Sigmoid colon (tissue), 7 donors: ENCODE data around the gene MTOR. TPM values are rescaled to one million over a fixed set of nuclear protein-coding genes. Genes with fewer than 3 reads are reported as not detected.
A peak's percentile ranks its signal among the peaks of the same experiment; 100 is the strongest.

Experiments used
- DNase-seq: peaks from one replicate; pipeline ENCODE4 v3.0.0-alpha.2; 2019
- H3K27ac ChIP-seq, 4 donors: fragments of 200-600 bp; sonication (generic); one replicate each; pipeline ENCODE4 v1.5.1; 2016 to 2019; ENCODE audit warnings: mild to moderate bottlenecking in 1 of 4
- H3K27me3 ChIP-seq, 3 donors: fragments of 200-600 bp; sonication (generic); one replicate each; pipeline ENCODE4 v1.5.1; 2019; ENCODE audit warnings: mild to moderate bottlenecking in 1 of 3
- H3K36me3 ChIP-seq, 4 donors: fragments of 200-600 bp; sonication (generic); one replicate each; pipeline ENCODE4 v1.5.1; 2016 to 2019
- H3K4me1 ChIP-seq, 4 donors: fragments of 200-600 bp; sonication (generic); one replicate each; pipeline ENCODE4 v1.5.1; 2017 to 2019
- H3K4me3 ChIP-seq, 4 donors: fragments of 200-600 bp; sonication (generic); one replicate each; pipeline ENCODE4 v1.5.1; 2017 to 2019; ENCODE audit warnings: mild to moderate bottlenecking in 2 of 4, moderate library complexity in 1 of 4
- H3K9me3 ChIP-seq, 4 donors: fragments of 200-600 bp in 3 of 4; sonication (generic) in 3 of 4; one replicate each; pipeline versions ENCODE4 v1.5.1 to v1.6.1; 2013 to 2019
- EP300 ChIP-seq, 4 donors: sonication (generic); formaldehyde crosslinking; IDR thresholded peaks; one replicate each; pipeline ENCODE4 v1.6.1; 2017; ENCODE audit warnings: antibody characterized with exemption in 4 of 4
- POLR2A ChIP-seq, 2 donors: fragments of 450-650 bp; IDR thresholded peaks; one replicate each; pipeline ENCODE4 v1.6.1; 2016; ENCODE audit warnings: antibody characterized with exemption in 2 of 2, mild to moderate bottlenecking in 2 of 2, moderate library complexity in 2 of 2
- POLR2AphosphoS5 ChIP-seq, 4 donors: sonication (generic); formaldehyde crosslinking; IDR thresholded peaks; one replicate each; pipeline ENCODE4 v1.6.1; 2017; ENCODE audit warnings: antibody characterized with exemption in 4 of 4
- WGBS, 2 donors: extraction: QIAGEN DNeasy Blood & Tissue Kit; methylation state at CpG; one replicate each; pipeline ENCODE4 v1.1.7; 2013; 5-methylcytosine and 5-hydroxymethylcytosine counted together
- intact Hi-C: fragments of 100-400 bp; cut with DNase I; formaldehyde crosslinking; loops from one replicate; pipeline ENCODE4 v1.15.1; 2023
- polyA plus RNA-seq, 3 donors: library from polyadenylated mRNA; stranded (reverse); fragments of 200-250 nt; gene quantifications; one replicate each; pipeline ENCODE4 v1.2.3, GENCODE V29; 2013
- small RNA-seq, 3 donors: library from RNA; depleted of rRNA; stranded (forward); fragments of <200 nt; gene quantifications; one replicate each; pipeline ENCODE3, GENCODE V24; 2016
- total RNA-seq, 4 donors: library from RNA; depleted of rRNA; stranded (reverse); fragments of >200 nt; gene quantifications; one replicate each; pipeline ENCODE4 v1.1.0, GENCODE V29; 2016
- TF ChIP-seq, protein P1 (sequence below), 4 experiments: fragments of 450-650 bp in 3 of 4; fragments of 200-600 bp in 1 of 4; IDR thresholded peaks; one replicate each; pipeline ENCODE4 v1.5.1; 2016 to 2019; ENCODE audit warnings: antibody characterized with exemption in 4 of 4, mild to moderate bottlenecking in 3 of 4, moderate library complexity in 2 of 4
- donor health status: healthy with polysubstance abuse.
- donor health status: Bipolar disorder and iron deficiency.
- donor health status: healthy.

MTOR gene
- total and polyA plus RNA-seq, 7 donors, result 7.6 to 38.1 (median 25.2) TPM

DNA sequence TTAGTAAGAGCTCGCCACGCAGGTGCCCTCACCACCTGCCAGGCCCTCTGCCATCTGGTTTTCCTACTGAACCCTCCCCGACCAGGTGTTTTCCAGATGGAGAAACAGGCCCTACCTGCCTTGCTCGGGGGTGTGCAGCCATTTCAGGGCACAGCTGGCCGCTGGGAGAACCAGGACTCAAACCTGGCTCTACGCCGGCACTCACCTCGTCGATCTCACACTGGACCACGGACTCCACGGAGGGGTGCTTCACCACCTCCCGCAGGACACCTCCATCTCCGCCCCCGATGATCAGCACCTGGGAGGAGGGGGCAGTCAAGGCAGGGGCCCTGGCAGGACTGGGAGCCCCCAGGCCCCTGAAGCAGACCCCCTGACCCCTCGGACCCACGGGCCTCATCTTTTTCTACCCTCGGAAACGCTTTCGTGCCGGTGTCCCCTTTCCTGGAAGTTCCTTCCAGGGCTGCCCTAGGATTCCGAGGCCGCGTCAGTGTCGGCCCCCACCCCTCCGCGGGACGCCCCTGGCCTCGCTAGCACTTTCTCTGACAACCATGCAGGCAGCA is 203.7 kb downstream of the MTOR start:
- Histone ChIP-seq H3K36me3 (peaks cover 0 to 44% (median 7%) of the 10 kb centered on the region in 4 donors), H3K27me3 (peaks cover 0 to 1% (median 0%) of the 10 kb centered on the region in 3 donors), H3K4me1 (peaks cover 0 to 27% (median 26%) of the 10 kb centered on the region in 4 donors), H3K27ac (peak overlapping the region in 2 of 4 donors; percentile 22 to 70), H3K9me3 (no peaks in the 10 kb centered on the region), H3K4me3 (peak overlapping the region; percentile 83 to 100 (median 94))
- DNase-seq, result no peak
- intact Hi-C loops, result no loop called here
- TF ChIP-seq POLR2AphosphoS5 (IDR thresholded peaks at IDR 0.05) (no peak), EP300 (IDR thresholded peaks at IDR 0.05) (no peak), POLR2A (IDR thresholded peaks at IDR 0.05) (no peak)
- TF ChIP-seq, protein P1, sequence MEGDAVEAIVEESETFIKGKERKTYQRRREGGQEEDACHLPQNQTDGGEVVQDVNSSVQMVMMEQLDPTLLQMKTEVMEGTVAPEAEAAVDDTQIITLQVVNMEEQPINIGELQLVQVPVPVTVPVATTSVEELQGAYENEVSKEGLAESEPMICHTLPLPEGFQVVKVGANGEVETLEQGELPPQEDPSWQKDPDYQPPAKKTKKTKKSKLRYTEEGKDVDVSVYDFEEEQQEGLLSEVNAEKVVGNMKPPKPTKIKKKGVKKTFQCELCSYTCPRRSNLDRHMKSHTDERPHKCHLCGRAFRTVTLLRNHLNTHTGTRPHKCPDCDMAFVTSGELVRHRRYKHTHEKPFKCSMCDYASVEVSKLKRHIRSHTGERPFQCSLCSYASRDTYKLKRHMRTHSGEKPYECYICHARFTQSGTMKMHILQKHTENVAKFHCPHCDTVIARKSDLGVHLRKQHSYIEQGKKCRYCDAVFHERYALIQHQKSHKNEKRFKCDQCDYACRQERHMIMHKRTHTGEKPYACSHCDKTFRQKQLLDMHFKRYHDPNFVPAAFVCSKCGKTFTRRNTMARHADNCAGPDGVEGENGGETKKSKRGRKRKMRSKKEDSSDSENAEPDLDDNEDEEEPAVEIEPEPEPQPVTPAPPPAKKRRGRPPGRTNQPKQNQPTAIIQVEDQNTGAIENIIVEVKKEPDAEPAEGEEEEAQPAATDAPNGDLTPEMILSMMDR (IDR thresholded peaks at IDR 0.05), result no peak
- WGBS, 2 donors, result 28 to 61% methylated on average over 28 of the region's 28 CpGs

DNA sequence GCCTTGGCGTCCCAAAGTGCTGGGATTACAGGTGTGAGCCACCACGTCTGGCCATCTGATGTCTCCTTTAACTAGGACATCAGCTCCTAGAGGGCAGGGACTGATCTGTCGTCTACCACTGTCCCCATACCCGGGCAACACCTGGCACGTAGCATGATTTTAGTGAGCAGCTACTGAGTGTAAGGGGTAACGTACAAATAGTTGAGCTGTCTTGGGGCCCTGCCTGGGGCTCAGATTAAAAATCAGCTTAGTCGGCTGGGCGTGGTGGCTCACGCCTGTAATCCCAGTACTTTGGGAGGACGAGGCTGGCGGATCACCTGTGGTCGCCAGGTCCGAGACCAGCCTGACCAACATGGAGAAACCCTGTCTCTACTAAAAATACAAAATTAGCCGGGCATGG is 204.3 kb downstream of the MTOR start:
- Histone ChIP-seq H3K27me3 (peaks cover 0 to 8% (median 0%) of the 10 kb centered on the region in 3 donors), H3K27ac (no peak overlapping the region), H3K4me1 (peaks cover 0 to 29% (median 26%) of the 10 kb centered on the region in 4 donors), H3K4me3 (no peak overlapping the region), H3K36me3 (peaks cover 0 to 37% (median 7%) of the 10 kb centered on the region in 4 donors), H3K9me3 (no peaks in the 10 kb centered on the region)
- DNase-seq, result no peak
- 93 to 96% methylated on average over 14 of the region's 14 CpGs for WGBS, 2 donors
- TF ChIP-seq, protein P1 (IDR thresholded peaks at IDR 0.05), result no peak
- TF ChIP-seq POLR2A (IDR thresholded peaks at IDR 0.05), result no peak
- no peak for TF ChIP-seq EP300 (IDR thresholded peaks at IDR 0.05)
- no peak for TF ChIP-seq POLR2AphosphoS5 (IDR thresholded peaks at IDR 0.05)
- intact Hi-C loops, result no loop called here

DNA sequence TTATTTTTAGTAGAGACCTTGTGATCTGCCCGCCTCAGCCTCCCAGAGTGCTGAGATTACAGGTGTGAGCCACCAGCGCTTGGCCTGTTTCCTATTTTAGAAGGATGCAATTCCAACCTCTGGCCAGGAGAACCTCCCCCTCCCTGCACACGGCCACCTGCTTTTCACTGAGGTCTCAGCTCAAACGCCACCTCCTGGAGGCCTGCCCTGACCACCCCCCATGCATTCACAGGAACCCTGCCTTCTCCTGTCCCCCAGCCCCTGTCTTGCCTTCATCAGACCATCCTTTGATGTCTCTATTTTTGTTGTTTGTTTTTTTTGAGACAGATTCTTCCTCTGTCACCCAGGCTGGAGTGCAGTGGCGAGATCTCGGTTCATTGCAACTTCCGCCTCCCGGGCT is 204.9 kb downstream of the MTOR start:
- peaks cover 0 to 32% (median 26%) of the 10 kb centered on the region in 4 donors for H3K4me1 ChIP-seq
- H3K27me3 ChIP-seq, result peaks cover 0 to 13% (median 0%) of the 10 kb centered on the region in 3 donors
- peaks cover 0 to 36% (median 7%) of the 10 kb centered on the region in 4 donors for H3K36me3 ChIP-seq
- H3K4me3 ChIP-seq, result no peak overlapping the region
- no peak for DNase-seq
- intact Hi-C loops, result no loop called here
- H3K9me3 ChIP-seq, result no peaks in the 10 kb centered on the region
- WGBS, 2 donors, result 88 to 92% methylated on average over 8 of the region's 8 CpGs
- no peak overlapping the region for H3K27ac ChIP-seq
- TF ChIP-seq POLR2AphosphoS5 (IDR thresholded peaks at IDR 0.05) (no peak), POLR2A (IDR thresholded peaks at IDR 0.05) (no peak), EP300 (IDR thresholded peaks at IDR 0.05) (no peak)
- TF ChIP-seq, protein P1 (IDR thresholded peaks at IDR 0.05), result no peak

Small RNAs within 50 kb of the gene (small RNA-seq; reads per million reads assigned to genes)
- 0 reads per million in 3 donors for gene RNU6-291P
- 0 reads per million in 3 donors for gene RNU6-537P
- gene RPL39P6, result 0 reads per million in 3 donors

Other genes with a start within 250 kb of the MTOR start
- gene TARDBP, start 249.9 kb downstream of the MTOR start, total RNA-seq, result 100 to 1,000 TPM in 3 of 4 donors, 10 to 100 TPM in 1; 68.6 to 158 (median 125) TPM
- gene TARDBP, start 249.9 kb downstream of the MTOR start, polyA plus RNA-seq, result 100 to 1,000 TPM; 108 to 158 (median 123) TPM
- gene MASP2, start 215.3 kb downstream of the MTOR start, total RNA-seq, result not detected
- under 1 TPM in 1 of 3 donors, not detected in 2; 0.03 TPM for gene MASP2, start 215.3 kb downstream of the MTOR start, polyA plus RNA-seq
- gene SRM, start 202.5 kb downstream of the MTOR start, total RNA-seq, result 10 to 100 TPM; 27.2 to 32.1 (median 30.0) TPM
- 10 to 100 TPM; 17.8 to 77.1 (median 25.8) TPM for gene SRM, start 202.5 kb downstream of the MTOR start, polyA plus RNA-seq
- gene EXOSC10, start 162.7 kb downstream of the MTOR start, total RNA-seq, result 10 to 100 TPM; 33.5 to 53.7 (median 40.1) TPM
- gene EXOSC10, start 162.7 kb downstream of the MTOR start, polyA plus RNA-seq, result 10 to 100 TPM; 18.6 to 39.0 (median 19.9) TPM
- 1 to 10 TPM; 1.4 to 6.4 (median 3.2) TPM for gene ANGPTL7, start 73.2 kb downstream of the MTOR start, total RNA-seq
- gene ANGPTL7, start 73.2 kb downstream of the MTOR start, polyA plus RNA-seq, result 1 to 10 TPM in 1 of 3 donors, under 1 TPM in 1, not detected in 1; 0.51 to 1.2 TPM
- 10 to 100 TPM in 2 of 4 donors, 1 to 10 TPM in 2; 8.2 to 13.6 (median 11.2) TPM for gene UBIAD1, start 10.6 kb upstream of the MTOR start, total RNA-seq
- 10 to 100 TPM in 1 of 3 donors, 1 to 10 TPM in 2; 3.6 to 11.9 (median 5.1) TPM for gene UBIAD1, start 10.6 kb upstream of the MTOR start, polyA plus RNA-seq
- gene DISP3, start 216.6 kb upstream of the MTOR start, total RNA-seq, result under 1 TPM in 2 of 4 donors, not detected in 2; under 0.01 to 0.28 TPM
- gene DISP3, start 216.6 kb upstream of the MTOR start, polyA plus RNA-seq, result under 1 TPM in 1 of 3 donors, not detected in 2; 0.16 TPM